Tibial nerve (tissue), 3 donors: ENCODE data around the gene HDDC3.

Experiments
- CTCF ChIP-seq, 5 experiments: fragments of 200-600 bp in 3 of 5; fragments of 450-650 bp in 2 of 5; sonication (generic) in 3 of 5; IDR thresholded peaks; one replicate each; pipeline ENCODE4 v1.5.1; 2016 to 2019; ENCODE audit warnings: antibody characterized with exemption in 5 of 5, mild to moderate bottlenecking in 3 of 5, moderate library complexity in 2 of 5
- POLR2A ChIP-seq, 2 donors: fragments of 450-650 bp; IDR thresholded peaks; one replicate each; pipeline ENCODE4 v1.6.1; 2017; ENCODE audit warnings: antibody characterized with exemption in 2 of 2, mild to moderate bottlenecking in 2 of 2, moderate library complexity in 2 of 2

GRCh38 chr15:90883526-90883975 is 48.8 kb downstream of the HDDC3 start:
- TF ChIP-seq CTCF (IDR thresholded peaks at IDR 0.05): no peak
- no peak for TF ChIP-seq POLR2A (IDR thresholded peaks at IDR 0.05)
